ENCODE data around the gene MAGI2.

The MAGI2 gene

DNA sequence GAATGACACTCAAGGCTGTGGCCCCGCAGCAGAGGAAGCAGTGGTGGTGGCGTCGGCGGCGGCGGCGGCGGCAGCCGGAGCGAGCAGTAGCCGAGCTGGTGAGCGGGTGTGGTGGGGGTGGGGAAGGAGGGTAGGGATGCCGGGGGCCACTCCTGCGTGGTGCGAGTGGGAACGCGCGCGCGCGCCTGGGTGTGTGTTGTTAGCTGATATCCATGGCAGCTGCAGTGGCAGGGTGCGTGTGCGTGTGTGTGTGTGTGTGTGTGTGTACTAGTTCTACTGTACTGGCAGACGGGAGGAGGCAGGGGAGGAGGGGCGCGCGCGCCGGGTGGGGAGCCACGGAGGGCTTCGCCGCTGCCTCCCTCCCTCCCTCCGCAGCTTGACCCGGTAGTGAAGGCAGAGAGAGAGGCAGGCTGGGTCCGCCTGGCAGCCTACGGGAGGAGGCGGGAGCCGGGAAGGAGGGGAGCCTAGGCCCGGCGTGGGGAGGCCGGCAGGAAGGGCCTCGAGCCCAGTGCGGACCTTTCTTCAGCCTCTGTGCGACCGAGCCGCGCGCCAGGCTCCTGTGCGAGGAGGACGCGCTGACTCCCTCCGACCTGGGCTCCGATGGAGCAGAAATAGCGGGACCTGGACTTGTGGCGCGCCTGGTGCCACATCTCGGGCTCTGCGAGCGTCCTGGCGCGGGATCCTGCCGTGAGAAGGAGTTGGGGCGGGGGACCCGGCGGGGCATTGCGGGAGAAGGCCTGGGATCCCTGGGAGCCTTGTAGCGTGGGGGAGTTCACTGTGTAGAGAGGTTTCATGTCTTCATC, at the start of gene MAGI2:
TSS of gene MAGI2 (minus strand) at position 110 of the 803 bp plus-strand sequence. CDS start 347 bp downstream, outside the sequence.
- peak within 1 kb of the TSS; percentile 85 to 94 (median 91) for H3K4me3 ChIP-seq (ENCODE audit: low read depth in 1 of 5, low read length in 5 of 5)

DNA sequence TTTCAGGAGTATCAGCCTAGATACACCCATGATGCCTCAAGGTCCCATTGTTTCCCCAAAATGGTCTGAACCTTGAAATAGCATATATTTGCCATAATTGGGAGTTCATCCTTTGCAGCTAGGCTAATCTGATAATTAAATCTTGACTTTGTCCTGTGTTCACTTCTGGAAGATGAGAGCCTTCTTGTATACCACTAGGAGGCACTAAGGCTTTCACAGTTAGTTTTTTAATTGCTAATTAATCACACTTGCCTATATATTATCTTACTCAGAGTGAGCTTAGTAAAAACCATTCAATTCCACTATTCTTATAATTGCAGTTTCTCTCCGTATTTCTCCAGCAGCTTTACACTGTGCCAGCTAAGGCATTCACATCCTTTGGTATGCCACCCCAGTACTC, 48.7 kb upstream of the MAGI2 start:
- Histone ChIP-seq H3K36me3 (ENCODE audit: control insufficient read depth in 5 of 5, insufficient read depth in 5 of 5, low read length in 5 of 5) (no peaks in the 10 kb centered on the region), H3K9me3 (ENCODE audit: control insufficient read depth in 5 of 5, low read length in 5 of 5) (no peaks in the 10 kb centered on the region), H3K27ac (ENCODE audit: low read depth, low read length) (no peak overlapping the region), H3K4me1 (ENCODE audit: control insufficient read depth in 5 of 5, insufficient read depth in 5 of 5, low read length in 5 of 5) (peaks cover 0 to 5% (median 0%) of the 10 kb centered on the region in 5 donors), H3K27me3 (ENCODE audit: control insufficient read depth in 5 of 5, insufficient read depth in 4 of 5, low read length in 5 of 5) (no peaks in the 10 kb centered on the region), H3K4me3 (ENCODE audit: low read depth in 1 of 5, low read length in 5 of 5) (no peak overlapping the region), H3K9ac (ENCODE audit: low read length in 5 of 5) (no peak overlapping the region)

More for the DNA sequence above, at the start of gene MAGI2:
- H3K9ac ChIP-seq (ENCODE audit: low read length in 5 of 5) = peak within 1 kb of the TSS; percentile 92 to 96 (median 94)
- H3K4me1 ChIP-seq (ENCODE audit: control insufficient read depth in 5 of 5, insufficient read depth in 5 of 5, low read length in 5 of 5) = peaks cover 0 to 55% (median 51%) of the 10 kb centered on the region in 5 donors
- H3K36me3 ChIP-seq (ENCODE audit: control insufficient read depth in 5 of 5, insufficient read depth in 5 of 5, low read length in 5 of 5) = peaks cover 0 to 3% (median 0%) of the 10 kb centered on the region in 5 donors
- H3K27ac ChIP-seq (ENCODE audit: low read depth, low read length) = peak within 1 kb of the TSS; percentile 99
- no peaks in the 10 kb centered on the region for H3K27me3 ChIP-seq (ENCODE audit: control insufficient read depth in 5 of 5, insufficient read depth in 4 of 5, low read length in 5 of 5)
- H3K9me3 ChIP-seq (ENCODE audit: control insufficient read depth in 5 of 5, low read length in 5 of 5) = no peaks in the 10 kb centered on the region

DNA sequence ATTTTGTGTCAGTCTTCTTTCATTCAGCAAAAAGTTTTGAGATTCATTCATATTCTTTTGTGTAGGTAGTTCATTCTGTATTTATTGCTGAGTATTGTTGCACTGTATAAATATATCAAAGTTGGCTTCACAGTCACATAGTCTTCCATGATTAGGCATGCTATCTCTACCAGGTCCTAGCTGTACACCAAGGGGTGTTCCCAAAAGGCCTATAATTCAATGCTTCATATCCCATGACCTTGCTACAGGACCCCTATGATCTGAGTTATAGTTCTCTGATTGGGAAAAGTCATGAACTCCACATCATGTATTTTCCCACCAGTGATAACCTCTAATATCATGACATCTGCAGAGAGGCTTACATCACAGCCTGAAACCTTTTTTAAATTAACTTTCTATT, 47.3 kb upstream of the MAGI2 start:
- H3K36me3 ChIP-seq (ENCODE audit: control insufficient read depth in 5 of 5, insufficient read depth in 5 of 5, low read length in 5 of 5) = no peaks in the 10 kb centered on the region
- H3K4me3 ChIP-seq (ENCODE audit: low read depth in 1 of 5, low read length in 5 of 5) = no peak overlapping the region
- no peaks in the 10 kb centered on the region for H3K27me3 ChIP-seq (ENCODE audit: control insufficient read depth in 5 of 5, insufficient read depth in 4 of 5, low read length in 5 of 5)
- H3K27ac ChIP-seq (ENCODE audit: low read depth, low read length) = no peak overlapping the region
- H3K4me1 ChIP-seq (ENCODE audit: control insufficient read depth in 5 of 5, insufficient read depth in 5 of 5, low read length in 5 of 5) = peaks cover 0 to 5% (median 0%) of the 10 kb centered on the region in 5 donors
- no peak overlapping the region for H3K9ac ChIP-seq (ENCODE audit: low read length in 5 of 5)
- H3K9me3 ChIP-seq (ENCODE audit: control insufficient read depth in 5 of 5, low read length in 5 of 5) = no peaks in the 10 kb centered on the region

DNA sequence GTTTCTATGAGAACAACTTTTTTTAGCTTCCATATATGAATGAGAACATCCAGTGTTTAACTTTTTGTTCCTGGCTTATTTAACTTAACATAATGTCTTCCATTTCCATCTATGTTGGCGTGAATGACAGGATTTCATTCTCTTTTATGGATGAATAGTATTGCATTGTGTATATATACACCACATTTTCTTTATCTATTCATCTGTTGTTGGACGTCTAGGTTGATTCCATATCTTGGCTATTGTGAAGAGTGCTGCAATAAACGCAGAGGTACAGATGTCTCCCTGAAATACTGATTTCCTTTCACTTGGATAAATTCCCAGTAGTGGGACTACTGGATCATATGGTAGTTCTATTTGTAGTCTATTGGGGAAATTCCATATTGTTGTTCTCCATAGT, 44.3 kb upstream of the MAGI2 start:
- Histone ChIP-seq H3K36me3 (ENCODE audit: control insufficient read depth in 5 of 5, insufficient read depth in 5 of 5, low read length in 5 of 5) (no peaks in the 10 kb centered on the region), H3K4me3 (ENCODE audit: low read depth in 1 of 5, low read length in 5 of 5) (no peak overlapping the region), H3K4me1 (ENCODE audit: control insufficient read depth in 5 of 5, insufficient read depth in 5 of 5, low read length in 5 of 5) (no peaks in the 10 kb centered on the region), H3K27ac (ENCODE audit: low read depth, low read length) (no peak overlapping the region), H3K9ac (ENCODE audit: low read length in 5 of 5) (no peak overlapping the region), H3K27me3 (ENCODE audit: control insufficient read depth in 5 of 5, insufficient read depth in 4 of 5, low read length in 5 of 5) (no peaks in the 10 kb centered on the region), H3K9me3 (ENCODE audit: control insufficient read depth in 5 of 5, low read length in 5 of 5) (no peaks in the 10 kb centered on the region)

DNA sequence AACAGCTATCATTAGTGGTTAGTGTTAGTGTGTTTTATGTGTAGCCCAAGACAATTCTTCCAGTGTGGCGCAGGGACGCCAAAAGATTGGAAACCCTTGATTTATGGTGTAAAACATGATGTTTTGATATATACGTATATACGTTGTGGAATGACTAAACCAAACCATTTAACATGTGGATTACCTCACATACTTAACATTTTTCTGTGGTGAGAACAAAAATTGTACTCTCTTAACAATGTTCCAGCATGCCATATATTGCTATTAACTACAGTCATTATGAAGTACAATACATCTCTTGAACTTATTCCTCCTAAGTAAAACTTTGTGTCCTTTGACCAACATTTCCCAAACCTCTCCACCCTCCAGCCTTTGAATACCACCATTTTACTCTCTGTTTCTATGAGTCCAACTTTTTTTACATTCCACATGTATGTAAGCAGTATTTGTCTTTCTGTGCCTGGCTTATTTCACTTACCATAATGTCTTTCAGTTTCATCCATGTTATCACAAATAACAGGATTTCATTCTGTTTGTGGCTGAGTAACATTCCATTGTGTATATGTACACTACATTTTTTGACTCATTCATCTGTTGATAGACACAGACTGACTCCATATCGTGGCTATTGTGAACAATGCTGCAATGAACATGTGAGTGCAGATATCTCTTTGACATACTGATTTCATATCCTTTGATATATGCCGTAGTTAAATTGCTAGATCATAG, 42.2 kb upstream of the MAGI2 start:
- Histone ChIP-seq H3K4me1 (ENCODE audit: control insufficient read depth in 5 of 5, insufficient read depth in 5 of 5, low read length in 5 of 5) (no peaks in the 10 kb centered on the region), H3K9ac (ENCODE audit: low read length in 5 of 5) (no peak overlapping the region), H3K27me3 (ENCODE audit: control insufficient read depth in 5 of 5, insufficient read depth in 4 of 5, low read length in 5 of 5) (no peaks in the 10 kb centered on the region), H3K9me3 (ENCODE audit: control insufficient read depth in 5 of 5, low read length in 5 of 5) (no peaks in the 10 kb centered on the region), H3K36me3 (ENCODE audit: control insufficient read depth in 5 of 5, insufficient read depth in 5 of 5, low read length in 5 of 5) (no peaks in the 10 kb centered on the region), H3K4me3 (ENCODE audit: low read depth in 1 of 5, low read length in 5 of 5) (no peak overlapping the region), H3K27ac (ENCODE audit: low read depth, low read length) (no peak overlapping the region)

DNA sequence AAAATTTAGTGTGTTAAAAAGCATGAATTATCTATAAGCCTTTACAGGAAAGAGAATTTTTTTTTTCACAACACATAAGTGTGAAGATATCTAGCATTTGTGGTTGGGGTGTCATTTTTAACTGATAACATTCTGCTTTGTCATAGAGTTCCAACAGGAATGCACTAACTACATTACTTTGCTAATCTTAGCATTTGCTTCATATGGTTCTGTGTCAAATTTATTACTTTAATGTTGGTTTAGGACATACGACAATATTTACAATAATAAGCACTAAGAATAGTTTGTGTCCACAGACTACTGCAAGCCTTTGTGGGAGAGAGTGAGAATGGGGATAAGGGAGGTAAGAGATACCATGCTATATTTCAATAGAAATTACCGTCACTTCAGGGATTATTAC, 40.6 kb upstream of the MAGI2 start:
- H3K27ac ChIP-seq (ENCODE audit: low read depth, low read length) = no peak overlapping the region
- H3K4me1 ChIP-seq (ENCODE audit: control insufficient read depth in 5 of 5, insufficient read depth in 5 of 5, low read length in 5 of 5) = no peaks in the 10 kb centered on the region
- H3K9ac ChIP-seq (ENCODE audit: low read length in 5 of 5) = no peak overlapping the region
- no peak overlapping the region for H3K4me3 ChIP-seq (ENCODE audit: low read depth in 1 of 5, low read length in 5 of 5)
- H3K36me3 ChIP-seq (ENCODE audit: control insufficient read depth in 5 of 5, insufficient read depth in 5 of 5, low read length in 5 of 5) = no peaks in the 10 kb centered on the region
- no peaks in the 10 kb centered on the region for H3K9me3 ChIP-seq (ENCODE audit: control insufficient read depth in 5 of 5, low read length in 5 of 5)
- H3K27me3 ChIP-seq (ENCODE audit: control insufficient read depth in 5 of 5, insufficient read depth in 4 of 5, low read length in 5 of 5) = no peaks in the 10 kb centered on the region

DNA sequence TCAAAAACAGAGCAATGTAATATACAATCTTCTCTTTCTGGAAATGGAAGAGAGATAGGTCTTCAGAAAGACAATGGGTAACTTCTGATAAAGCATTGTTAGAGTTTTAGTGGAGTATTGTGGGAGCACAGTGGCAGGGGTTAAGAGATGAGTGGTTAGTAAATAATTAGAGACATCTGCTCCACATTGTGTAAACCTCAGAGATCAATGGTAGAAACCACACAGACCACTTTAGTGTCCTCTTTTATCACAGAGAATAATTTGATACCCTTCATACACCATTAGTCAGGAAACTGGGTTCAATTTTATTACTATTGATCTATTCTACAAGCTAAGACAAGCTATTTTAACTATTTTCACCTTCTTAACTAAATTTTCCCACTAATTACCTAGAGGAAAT, 35.9 kb upstream of the MAGI2 start:
- Histone ChIP-seq H3K36me3 (ENCODE audit: control insufficient read depth in 5 of 5, insufficient read depth in 5 of 5, low read length in 5 of 5) (no peaks in the 10 kb centered on the region), H3K4me1 (ENCODE audit: control insufficient read depth in 5 of 5, insufficient read depth in 5 of 5, low read length in 5 of 5) (no peaks in the 10 kb centered on the region), H3K9ac (ENCODE audit: low read length in 5 of 5) (no peak overlapping the region), H3K27ac (ENCODE audit: low read depth, low read length) (no peak overlapping the region), H3K9me3 (ENCODE audit: control insufficient read depth in 5 of 5, low read length in 5 of 5) (no peaks in the 10 kb centered on the region), H3K27me3 (ENCODE audit: control insufficient read depth in 5 of 5, insufficient read depth in 4 of 5, low read length in 5 of 5) (no peaks in the 10 kb centered on the region), H3K4me3 (ENCODE audit: low read depth in 1 of 5, low read length in 5 of 5) (no peak overlapping the region)

DNA sequence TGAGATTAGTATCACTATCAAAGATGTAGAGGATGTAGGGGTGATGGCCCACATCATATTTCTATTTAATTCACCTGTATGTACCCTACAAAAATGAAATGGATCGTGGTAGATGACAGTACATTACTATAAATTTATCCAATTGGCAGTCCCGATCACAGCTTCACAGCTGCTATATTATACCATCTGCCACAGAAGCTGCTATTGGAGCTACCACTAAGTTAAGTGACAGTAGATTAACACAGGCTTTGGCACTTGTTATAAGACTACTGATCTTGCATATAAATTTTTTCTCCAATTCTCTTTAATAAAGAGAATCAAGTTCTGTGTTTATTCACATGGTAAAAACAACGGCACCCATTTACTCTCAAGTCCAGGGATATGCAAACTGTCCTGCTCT, 24.9 kb upstream of the MAGI2 start:
- Histone ChIP-seq H3K27me3 (ENCODE audit: control insufficient read depth in 5 of 5, insufficient read depth in 4 of 5, low read length in 5 of 5) (no peaks in the 10 kb centered on the region), H3K9ac (ENCODE audit: low read length in 5 of 5) (no peak overlapping the region), H3K27ac (ENCODE audit: low read depth, low read length) (no peak overlapping the region), H3K4me1 (ENCODE audit: control insufficient read depth in 5 of 5, insufficient read depth in 5 of 5, low read length in 5 of 5) (no peaks in the 10 kb centered on the region), H3K36me3 (ENCODE audit: control insufficient read depth in 5 of 5, insufficient read depth in 5 of 5, low read length in 5 of 5) (no peaks in the 10 kb centered on the region), H3K9me3 (ENCODE audit: control insufficient read depth in 5 of 5, low read length in 5 of 5) (no peaks in the 10 kb centered on the region), H3K4me3 (ENCODE audit: low read depth in 1 of 5, low read length in 5 of 5) (no peak overlapping the region)

DNA sequence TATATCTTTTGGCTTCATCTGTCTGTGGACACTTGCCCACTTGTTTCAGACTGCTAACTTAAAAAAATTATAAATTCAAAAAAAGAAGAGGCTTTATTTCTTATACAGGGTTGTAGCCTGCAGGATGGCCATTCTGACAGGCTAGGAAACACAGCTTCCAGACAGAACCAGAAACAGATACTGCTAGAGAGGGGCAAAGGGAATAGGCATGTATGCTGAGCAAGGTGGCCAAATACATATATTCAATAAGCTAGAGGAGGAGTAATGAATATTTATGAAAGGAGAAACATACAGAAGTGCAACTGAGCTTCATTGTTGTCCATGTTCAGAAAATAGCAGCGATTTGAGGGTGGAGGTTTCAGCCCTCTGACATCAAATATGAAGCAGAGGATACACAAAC, 22.0 kb upstream of the MAGI2 start:
- Histone ChIP-seq H3K27ac (ENCODE audit: low read depth, low read length) (no peak overlapping the region), H3K27me3 (ENCODE audit: control insufficient read depth in 5 of 5, insufficient read depth in 4 of 5, low read length in 5 of 5) (no peaks in the 10 kb centered on the region), H3K36me3 (ENCODE audit: control insufficient read depth in 5 of 5, insufficient read depth in 5 of 5, low read length in 5 of 5) (peaks cover 0 to 2% (median 0%) of the 10 kb centered on the region in 5 donors), H3K4me1 (ENCODE audit: control insufficient read depth in 5 of 5, insufficient read depth in 5 of 5, low read length in 5 of 5) (no peaks in the 10 kb centered on the region), H3K4me3 (ENCODE audit: low read depth in 1 of 5, low read length in 5 of 5) (no peak overlapping the region), H3K9me3 (ENCODE audit: control insufficient read depth in 5 of 5, low read length in 5 of 5) (no peaks in the 10 kb centered on the region), H3K9ac (ENCODE audit: low read length in 5 of 5) (no peak overlapping the region)

DNA sequence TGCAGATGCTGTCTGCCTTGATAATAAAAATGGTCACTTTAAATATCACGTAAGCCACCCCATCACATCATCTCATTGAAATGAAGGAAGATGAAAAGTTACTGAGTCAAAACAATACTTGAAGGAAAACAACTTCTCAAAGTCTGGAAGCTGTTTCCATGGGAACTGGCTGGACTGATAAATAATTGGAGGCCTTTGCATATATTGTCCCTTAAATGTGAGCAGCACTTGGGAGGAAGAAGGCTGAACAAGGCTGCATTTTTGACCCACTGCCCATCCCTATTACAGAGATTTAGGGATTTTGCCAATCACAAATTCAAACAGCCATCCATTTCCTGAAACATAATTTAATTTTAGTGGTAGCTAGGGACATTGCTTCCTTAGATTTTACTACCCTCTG, 18.2 kb upstream of the MAGI2 start:
- H3K27me3 ChIP-seq (ENCODE audit: control insufficient read depth in 5 of 5, insufficient read depth in 4 of 5, low read length in 5 of 5) = no peaks in the 10 kb centered on the region
- no peak overlapping the region for H3K9ac ChIP-seq (ENCODE audit: low read length in 5 of 5)
- peaks cover 0 to 4% (median 0%) of the 10 kb centered on the region in 5 donors for H3K36me3 ChIP-seq (ENCODE audit: control insufficient read depth in 5 of 5, insufficient read depth in 5 of 5, low read length in 5 of 5)
- H3K9me3 ChIP-seq (ENCODE audit: control insufficient read depth in 5 of 5, low read length in 5 of 5) = no peaks in the 10 kb centered on the region
- no peak overlapping the region for H3K27ac ChIP-seq (ENCODE audit: low read depth, low read length)
- H3K4me3 ChIP-seq (ENCODE audit: low read depth in 1 of 5, low read length in 5 of 5) = no peak overlapping the region
- no peaks in the 10 kb centered on the region for H3K4me1 ChIP-seq (ENCODE audit: control insufficient read depth in 5 of 5, insufficient read depth in 5 of 5, low read length in 5 of 5)

Data from subcutaneous abdominal adipose tissue (tissue), 5 donors.